ENCODE data around the gene CBX5.

GRCh38 chr12:54300732-54301427, 21.0 kb upstream of the CBX5 start, which contains the start of gene NFE2:
- TF ChIP-seq CTCF (IDR thresholded peaks at IDR 0.05) (peak in 1 of 4 experiments; percentile 11), POLR2AphosphoS5 (IDR thresholded peaks at IDR 0.05) (no peak), POLR2A (IDR thresholded peaks at IDR 0.05) (no peak)

All from prostate gland (tissue), 2 donors.